Measurements from ENCODE around the gene WNK4. TPM values are rescaled to one million over a fixed set of nuclear protein-coding genes. Genes with fewer than 3 reads are reported as not detected.

Gene WNK4
- total and polyA plus RNA-seq, 2 experiments from 2014 or later = 0.10 to 0.65 TPM

DNA sequence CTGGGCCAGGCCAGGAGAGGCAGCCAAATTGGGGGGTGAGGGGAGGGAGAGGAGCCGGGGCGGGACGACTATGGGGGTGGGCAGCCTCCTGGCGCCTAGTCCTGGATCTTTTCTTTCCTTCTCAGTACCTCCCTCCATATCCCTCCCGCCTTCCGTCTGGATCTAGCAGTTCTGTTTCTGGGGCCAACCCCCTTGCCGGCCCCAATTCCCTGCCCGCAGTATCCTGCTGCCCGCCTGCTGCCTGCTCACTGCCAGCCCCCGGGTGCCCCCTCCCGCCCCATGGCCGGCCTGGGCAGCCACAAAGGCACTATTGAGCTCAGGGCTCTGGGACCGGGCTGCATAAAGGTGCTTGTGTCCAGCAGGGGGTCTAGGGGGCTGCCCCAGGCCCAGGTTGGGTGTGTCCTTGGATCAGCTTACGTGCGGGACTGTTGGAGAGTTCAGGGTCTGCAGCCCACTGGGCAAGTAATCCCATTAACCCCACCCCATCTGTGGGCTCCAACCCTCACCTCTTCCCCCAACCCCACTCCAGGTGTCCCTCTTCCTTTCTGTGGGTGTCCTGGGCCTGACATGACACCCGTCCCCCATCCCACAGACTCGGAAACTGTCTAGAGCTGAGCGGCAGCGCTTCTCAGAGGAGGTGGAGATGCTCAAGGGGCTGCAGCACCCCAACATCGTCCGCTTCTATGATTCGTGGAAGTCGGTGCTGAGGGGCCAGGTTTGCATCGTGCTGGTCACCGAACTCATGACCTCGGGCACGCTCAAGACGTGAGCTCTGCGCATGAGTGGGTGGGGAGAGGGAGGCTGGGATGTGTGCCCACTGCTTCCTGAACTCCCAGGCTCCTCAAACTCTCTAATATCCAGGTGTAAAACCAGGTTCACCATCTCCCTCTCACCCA, 2.0 kb downstream of the WNK4 start (continued):
- TF ChIP-seq ZNF462 (CRISPR knock-in tag; IDR thresholded peaks at IDR 0.05) = no peak
- TF ChIP-seq CREB1 (CRISPR knock-in tag; IDR thresholded peaks at IDR 0.05; ENCODE audit: low read depth) = no peak
- no peak for TF ChIP-seq JUNB (IDR thresholded peaks at IDR 0.05; ENCODE audit: unreplicated experiment)
- no peak for TF ChIP-seq ZNF114 (CRISPR knock-in tag; IDR thresholded peaks at IDR 0.05)

GRCh38 chr17:42783062-42783790, 2.8 kb downstream of the WNK4 start:
- no peak for ATAC-seq
- Histone ChIP-seq H3K36me3 (ENCODE audit: insufficient read depth) (no peaks in the 10 kb centered on the region), H2AFZ (no peak overlapping the region), H3K4me2 (no peak overlapping the region), H3K4me1 (ENCODE audit: insufficient read depth) (peaks cover 21% of the 10 kb centered on the region; the same call in 1 of the 2 replicates), H3K79me2 (replicated peaks; ENCODE audit: insufficient read depth) (no peaks in the 10 kb centered on the region), H3K27me3 (ENCODE audit: insufficient read depth) (peaks cover 34% of the 10 kb centered on the region), H4K20me1 (replicated peaks; ENCODE audit: insufficient read depth) (no peaks in the 10 kb centered on the region), H3K9me2 (ENCODE audit: insufficient read depth) (no peaks in the 10 kb centered on the region), H3K4me3 (no peak overlapping the region), H3K27ac (ENCODE audit: low read depth) (no peak overlapping the region), H3F3A (replicated peaks; ENCODE audit: low read depth) (peaks cover 12% of the 10 kb centered on the region; the same call in 1 of the 2 replicates)
- H3K9me3 Mint-ChIP-seq = no peaks in the 10 kb centered on the region; the same call in 2 of the 3 replicates
- H3K4me1 Mint-ChIP-seq = peaks cover 24% of the 10 kb centered on the region
- peaks cover 44% of the 10 kb centered on the region for H3K27me3 Mint-ChIP-seq (ENCODE audit: insufficient read depth, low read depth, poor library complexity)
- H3K36me3 Mint-ChIP-seq (ENCODE audit: low read depth) = peaks cover 14% of the 10 kb centered on the region; the same call in 1 of the 3 replicates
- no peak overlapping the region for H3K27ac Mint-ChIP-seq
- no peak overlapping the region; the same call in 2 of the 3 replicates for H3K4me3 Mint-ChIP-seq
- DNase-seq (ENCODE audit: low spot score) = no peak
- TF ChIP-seq EZH2phosphoT487 (IDR thresholded peaks at IDR 0.05; ENCODE audit: unreplicated experiment) = no peak
- no peak for TF ChIP-seq ZNF462 (CRISPR knock-in tag; IDR thresholded peaks at IDR 0.05)

All from GM23338 (cell line).